Astrocyte of the spinal cord (primary cell): ENCODE data around the gene MCEMP1.
"Not testable (repeated sequence)": the region's sequence is repeated elsewhere in the genome, so short reads cannot be mapped to it uniquely, and the experiment has no call there.

Experiments
- DNase-seq: peaks from one replicate; pipeline ENCODE4 v3.0.0; 2011; ENCODE audit warnings: low read depth, low spot score
- H3K4me3 ChIP-seq: 2 replicates; pipeline ENCODE4 v1.5.1; 2011; ENCODE audit warnings: low read depth, mild to moderate bottlenecking, low read length, moderate library complexity
- CTCF ChIP-seq: IDR thresholded peaks from 2 replicates; pipeline ENCODE4 v1.5.1; 2012; ENCODE audit warnings: low read depth, mild to moderate bottlenecking, low read length, inconsistent platforms
- in situ Hi-C: cut with HindIII; loops from 2 replicates; pipeline ENCODE4 v1.10.0; 2017; ENCODE audit warnings: low sequenced_read_pairs

MCEMP1 gene

GRCh38 chr19:7639863-7640348 lies 37.0 kb upstream of the MCEMP1 start:
- in situ Hi-C loops: no loop called here

GRCh38 chr19:7640803-7641202 lies 36.1 kb upstream of the MCEMP1 start:
- in situ Hi-C loops: no loop called here
- no peak for DNase-seq
- H3K4me3 ChIP-seq: no peak overlapping the region
- TF ChIP-seq CTCF: no peak

More at GRCh38 chr19:7639863-7640348, 37.0 kb upstream of the MCEMP1 start:
- no peak for DNase-seq
- no peak overlapping the region for H3K4me3 ChIP-seq
- TF ChIP-seq CTCF: no peak

- DNase-seq: no peak
- in situ Hi-C loops: no loop called here
- H3K4me3 ChIP-seq: no peak overlapping the region
- TF ChIP-seq CTCF: no peak
Observed at GRCh38 chr19:7641290-7642276, 35.3 kb upstream of the MCEMP1 start.

- in situ Hi-C loops: no loop called here
- H3K4me3 ChIP-seq: no peak overlapping the region
- no peak for TF ChIP-seq CTCF
- no peak for DNase-seq
Observed at GRCh38 chr19:7642295-7643030, 34.4 kb upstream of the MCEMP1 start.

- no peak overlapping the region for H3K4me3 ChIP-seq
- no peak for DNase-seq
- in situ Hi-C loops: no loop called here
- TF ChIP-seq CTCF: no peak
Observed at GRCh38 chr19:7643031-7643415, 33.9 kb upstream of the MCEMP1 start.

- in situ Hi-C loops, DNase-seq, H3K4me3 ChIP-seq: not testable (repeated sequence)
Observed at GRCh38 chr19:7643629-7644549, 33.0 kb upstream of the MCEMP1 start.
